Measurements from ENCODE around the gene IL12RB2. TPM values are rescaled to one million over a fixed set of nuclear protein-coding genes. Genes with fewer than 3 reads are reported as not detected.
"Not testable (repeated sequence)": the region's sequence is repeated elsewhere in the genome, so short reads cannot be mapped to it uniquely, and the experiment has no call there.

IL12RB2 gene
- polyA plus RNA-seq, 5 donors: 0.73 to 1.2 (median 0.90) TPM

GRCh38 chr1:67431156-67431765, 123.6 kb downstream of the IL12RB2 start:
- DNase-seq: no peak

GRCh38 chr1:67431869-67432578, 124.4 kb downstream of the IL12RB2 start:
- no peak for DNase-seq

- no peak for DNase-seq
Observed at GRCh38 chr1:67432745-67433144, 125.1 kb downstream of the IL12RB2 start.

GRCh38 chr1:67433837-67434236, 126.2 kb downstream of the IL12RB2 start:
- DNase-seq: no peak

- no peak for DNase-seq
Observed at GRCh38 chr1:67434491-67434890, 126.8 kb downstream of the IL12RB2 start.

- no peak for DNase-seq
Observed at GRCh38 chr1:67436511-67437055, 128.9 kb downstream of the IL12RB2 start.

GRCh38 chr1:67437961-67438360, 130.3 kb downstream of the IL12RB2 start:
- DNase-seq: no peak

GRCh38 chr1:67439277-67440029, 131.8 kb downstream of the IL12RB2 start:
- DNase-seq: no peak

GRCh38 chr1:67440339-67440738, 132.7 kb downstream of the IL12RB2 start:
- no peak for DNase-seq

- no peak for DNase-seq
Observed at GRCh38 chr1:67441183-67441582, 133.5 kb downstream of the IL12RB2 start.

GRCh38 chr1:67441739-67442281, 134.1 kb downstream of the IL12RB2 start:
- DNase-seq: no peak

- DNase-seq: not testable (repeated sequence)
Observed at GRCh38 chr1:67446014-67446413, 138.3 kb downstream of the IL12RB2 start.

Other genes with a start within 250 kb of the IL12RB2 start
- 1 to 10 TPM in 2 of 5 donors, under 1 TPM in 1, not detected in 2; 0.58 to 2.1 (median 1.4) TPM for gene C1orf141, start 172.9 kb upstream of the IL12RB2 start, polyA plus RNA-seq (ENCODE audit: insufficient read depth in 1 of 5, insufficient read length in 5 of 5, low replicate concordance in 1 of 5)
- under 1 TPM in 4 of 5 donors, not detected in 1; 0.06 to 0.19 (median 0.08) TPM for gene IL23R, start 141.4 kb upstream of the IL12RB2 start, polyA plus RNA-seq (ENCODE audit: insufficient read depth in 1 of 5, insufficient read length in 5 of 5, low replicate concordance in 1 of 5)
- 100 to 1,000 TPM; 300 to 355 (median 332) TPM for gene SERBP1, start 122.5 kb downstream of the IL12RB2 start, polyA plus RNA-seq (ENCODE audit: insufficient read depth in 1 of 5, insufficient read length in 5 of 5, low replicate concordance in 1 of 5)